HG02938 (cell line): Measurements from ENCODE around the gene RASSF4.

Experiments
- ATAC-seq: cut with Tn5 transposase; IDR thresholded peaks from one replicate; pipeline ENCODE4 v1.9.1; 2021; ENCODE audit warnings: mild to moderate bottlenecking, moderate library complexity; ENCODE audit not compliant: unreplicated experiment

The RASSF4 gene

GRCh38 chr10:44961931-44962750, 2.5 kb downstream of the RASSF4 start:
- no peak for ATAC-seq

- ATAC-seq: no peak
These were observed 3.5 kb downstream of the RASSF4 start for GRCh38 chr10:44962870-44963738.

DNA sequence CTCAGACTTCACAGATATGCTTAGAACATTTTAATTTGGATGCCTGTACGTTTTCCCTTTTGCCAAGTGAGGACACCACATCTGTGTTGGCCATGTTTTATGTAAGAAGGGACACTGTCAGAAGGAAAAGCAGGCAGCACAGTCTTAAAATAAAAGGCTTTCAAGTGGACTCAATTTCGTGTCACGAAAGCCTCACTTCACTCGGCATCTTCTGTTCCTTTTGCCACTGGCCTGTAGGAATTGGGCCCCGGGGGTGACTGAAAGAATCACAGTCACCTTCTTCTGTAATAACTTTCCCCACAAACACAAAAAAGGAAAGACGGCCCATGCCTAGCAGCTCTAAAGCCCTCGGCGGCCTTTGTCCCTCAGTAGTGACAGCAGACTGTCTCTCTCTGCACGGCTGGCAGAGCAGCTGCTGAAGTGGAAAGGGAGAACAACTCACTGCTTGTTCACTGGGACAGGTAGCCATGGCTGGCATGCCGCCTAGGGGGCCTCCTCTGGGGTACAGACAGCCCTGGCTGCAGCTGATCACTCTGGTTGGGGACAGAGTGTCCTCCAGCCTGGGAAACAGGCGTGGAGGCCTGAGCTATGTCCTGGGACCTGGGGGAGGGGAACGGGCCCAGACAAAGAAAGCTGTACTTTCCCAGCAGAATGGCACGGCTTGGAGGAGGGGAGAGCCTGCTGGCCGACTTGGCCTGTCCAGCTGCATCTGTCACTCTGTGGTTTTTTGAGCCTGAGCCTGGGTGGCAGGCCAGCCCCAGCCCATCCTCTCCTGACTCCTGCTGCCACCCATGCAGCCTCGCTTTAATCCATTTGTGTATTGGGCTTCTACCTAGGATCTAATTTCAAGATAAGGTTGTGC, 4.4 kb downstream of the RASSF4 start:
- ATAC-seq: no peak

- no peak for ATAC-seq
These were observed 5.5 kb downstream of the RASSF4 start for GRCh38 chr10:44965104-44965503.

DNA sequence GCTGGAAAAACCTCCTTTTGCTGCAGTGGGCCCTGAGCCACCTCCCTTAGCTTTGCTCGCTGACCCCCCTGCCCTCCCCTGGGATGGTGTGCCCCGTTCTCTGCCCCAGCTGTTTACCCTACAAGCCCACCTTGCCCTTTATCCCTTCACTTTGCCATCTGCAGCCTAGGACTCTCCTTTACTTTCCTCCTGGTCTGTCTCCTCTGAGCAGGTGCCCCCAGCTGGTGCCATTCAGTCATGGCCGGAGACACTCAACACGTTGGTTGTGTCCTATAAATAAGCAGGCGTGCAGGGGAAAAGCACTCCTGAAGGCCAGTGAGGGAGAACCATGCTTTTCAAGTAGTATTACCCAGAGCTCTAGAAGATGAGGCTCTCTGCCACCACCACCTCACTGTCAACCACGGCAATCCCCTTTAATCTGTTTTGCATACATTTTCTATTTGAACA, 6.1 kb downstream of the RASSF4 start:
- ATAC-seq: peak; percentile 25

GRCh38 chr10:44966129-44966815, 6.7 kb downstream of the RASSF4 start:
- peak; percentile 23 for ATAC-seq

DNA sequence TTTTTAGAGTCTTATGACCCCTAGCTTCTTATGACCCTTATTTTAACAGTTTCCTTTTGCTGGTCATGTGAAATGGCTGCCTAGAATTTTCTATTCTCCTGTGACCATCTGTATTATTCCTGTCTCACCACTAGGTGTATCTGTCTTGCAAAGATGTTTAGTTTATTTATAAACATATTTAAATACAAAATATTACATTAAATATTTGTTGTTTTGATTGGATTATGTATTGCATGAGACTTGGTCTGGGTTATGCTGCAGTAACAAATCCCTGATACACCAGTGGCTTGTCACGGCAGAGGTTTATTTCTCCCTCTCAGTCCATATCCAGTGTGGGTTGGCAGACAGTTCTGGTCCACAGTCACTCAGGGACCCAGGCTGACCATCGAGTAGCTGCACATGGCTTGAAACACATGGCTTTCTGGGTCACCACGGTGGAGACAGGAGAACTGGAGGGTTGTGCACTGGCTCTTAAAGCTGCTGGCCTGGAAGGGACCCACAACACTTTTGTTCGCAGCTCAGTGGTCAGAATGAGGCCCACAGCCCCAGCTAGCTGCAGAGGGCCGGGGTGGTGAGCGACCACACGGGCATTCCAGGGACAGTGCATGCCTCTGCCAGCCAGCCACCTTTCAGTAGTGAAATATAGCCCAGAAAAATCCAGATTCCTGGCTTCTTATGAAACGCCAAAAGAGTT, 7.4 kb downstream of the RASSF4 start:
- no peak for ATAC-seq

- no peak for ATAC-seq
These were observed 8.0 kb downstream of the RASSF4 start for GRCh38 chr10:44967616-44968015.

DNA sequence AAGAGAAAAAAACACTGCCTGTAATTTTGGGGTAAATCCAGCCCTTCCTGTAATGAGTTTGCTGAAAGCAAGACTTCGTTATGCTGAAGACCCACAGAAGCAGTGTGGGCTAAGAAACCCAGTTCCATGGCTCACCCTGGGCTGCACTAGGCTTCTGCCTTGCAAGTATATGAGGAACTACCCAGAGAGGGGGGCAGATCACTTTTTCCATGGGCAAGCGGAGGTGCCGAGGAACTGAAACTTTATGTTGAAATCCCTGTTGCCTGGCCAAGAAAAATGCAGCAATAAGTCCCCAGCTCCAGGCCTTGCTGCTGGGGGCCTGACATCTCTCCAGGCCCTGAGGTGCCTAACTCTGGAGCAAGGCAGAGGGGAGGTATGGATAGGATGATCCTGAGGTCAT, 8.5 kb downstream of the RASSF4 start:
- no peak for ATAC-seq

DNA sequence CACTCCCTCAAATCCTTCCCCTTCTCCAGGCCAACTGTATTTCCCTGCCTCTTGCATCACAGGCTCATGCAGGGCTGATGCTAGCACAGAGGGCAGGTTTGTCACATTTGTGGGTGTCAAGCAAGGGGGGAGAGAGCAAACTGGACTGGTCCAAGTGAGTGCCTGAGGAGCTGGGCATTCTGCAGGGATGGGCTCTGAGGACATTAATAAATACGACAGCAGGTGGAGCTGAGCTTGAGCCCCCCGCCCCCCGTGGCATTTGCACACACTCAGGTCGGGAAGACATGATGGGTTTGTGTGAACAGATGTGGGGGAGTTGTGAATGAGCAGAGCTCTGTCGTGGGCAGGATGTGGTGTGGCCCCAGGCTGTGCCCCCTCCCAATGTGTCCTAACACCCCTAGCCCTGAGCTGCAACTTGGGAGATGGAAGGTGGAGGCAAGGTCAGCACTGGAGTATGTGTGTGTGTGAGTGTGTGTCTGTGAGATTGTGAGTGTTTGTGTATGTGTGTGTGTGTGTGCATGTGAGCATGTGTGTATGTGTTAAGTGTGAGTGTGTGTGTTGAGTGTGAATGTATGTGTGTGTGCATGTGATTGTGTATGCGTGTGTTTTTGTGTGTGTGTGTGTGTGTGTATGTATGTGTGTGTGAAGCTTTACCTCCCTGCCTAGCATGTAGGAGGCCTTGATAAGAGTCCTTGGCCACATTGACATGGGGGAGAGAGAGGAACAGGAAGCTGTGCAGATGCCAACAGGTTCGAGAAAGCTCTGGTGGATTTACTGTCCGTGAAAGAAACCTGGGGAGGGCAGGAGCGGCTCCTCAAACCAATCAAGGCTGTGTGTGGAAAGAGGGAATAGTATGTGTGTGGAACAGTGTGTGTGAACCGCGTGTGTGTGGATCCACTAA, 9.1 kb downstream of the RASSF4 start:
- no peak for ATAC-seq

GRCh38 chr10:44969854-44970253, 10.3 kb downstream of the RASSF4 start:
- no peak for ATAC-seq

DNA sequence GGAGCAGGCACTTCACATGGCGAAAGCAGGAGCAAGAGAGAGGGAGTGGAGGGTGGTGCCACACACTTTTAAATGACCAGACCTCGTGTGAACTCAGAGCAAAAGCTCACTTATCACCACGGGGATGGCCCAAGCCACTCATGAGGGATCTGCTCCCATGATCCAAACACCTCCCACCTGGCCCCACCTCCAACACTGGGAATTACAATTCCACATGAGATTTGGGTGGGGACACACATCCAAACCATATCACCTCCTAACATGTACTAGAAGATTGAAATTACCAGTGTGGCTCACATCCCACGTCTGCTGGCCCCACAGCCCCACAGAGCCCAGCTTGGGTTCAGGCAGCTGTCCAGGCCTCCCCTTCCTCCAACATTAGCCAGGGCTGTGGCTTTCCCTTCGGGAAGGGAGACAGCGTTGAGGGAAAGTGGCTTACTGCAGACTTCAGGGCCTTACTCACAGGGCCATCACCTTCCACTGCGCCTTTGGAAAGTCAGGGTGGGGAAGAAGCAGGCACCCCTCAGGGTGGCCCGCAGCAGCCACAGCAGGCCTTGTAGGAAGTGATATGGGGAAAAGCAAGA, 11.3 kb downstream of the RASSF4 start:
- no peak for ATAC-seq

GRCh38 chr10:44971434-44971833, 11.8 kb downstream of the RASSF4 start:
- ATAC-seq: no peak

GRCh38 chr10:44971935-44972757, 12.5 kb downstream of the RASSF4 start:
- ATAC-seq: no peak

DNA sequence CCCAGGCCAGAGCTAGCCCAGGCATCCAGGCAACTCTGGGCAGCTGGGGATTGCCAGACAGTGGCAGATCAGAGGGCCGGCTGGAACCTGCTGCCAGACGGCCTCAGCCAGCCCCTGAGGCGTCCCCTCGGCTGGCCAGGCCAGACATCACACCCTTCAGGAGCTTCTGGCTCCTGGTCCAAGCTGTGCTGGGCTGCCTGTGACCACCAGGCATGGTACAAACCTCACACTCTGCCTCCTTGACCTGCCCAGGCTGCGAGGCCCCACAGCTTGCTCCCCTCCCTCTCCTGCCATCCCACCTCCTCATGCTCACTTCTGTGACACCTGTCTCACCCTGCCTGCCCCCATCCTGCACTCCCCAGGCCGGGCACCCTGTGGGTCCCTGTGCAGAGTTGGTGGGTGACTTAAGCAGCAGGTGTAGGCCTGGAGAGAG, 13.3 kb downstream of the RASSF4 start:
- ATAC-seq: no peak

GRCh38 chr10:44973323-44974081, 13.9 kb downstream of the RASSF4 start:
- no peak for ATAC-seq
